HepG2 (cell line): Measurements from ENCODE around the gene FGFR4. TPM values are rescaled to one million over a fixed set of nuclear protein-coding genes. Genes with fewer than 3 reads are reported as not detected.

ENCODE experiments used
- ATAC-seq: fragments of 200-7000 bp; cut with Tn5 transposase; 3 replicates; pipeline ENCODE4 v1.9.1; 2020; ENCODE audit warnings: mild to moderate bottlenecking, moderate library complexity
- BruUV-seq: library from RNA; stranded (reverse); fragments of 400-500 nt; replicated peaks from 2 replicates; lab custom pipeline; 2021; lab: Mats Ljungman, UMichigan
- CTCF ChIA-PET: fragments of 300-600 bp; formaldehyde crosslinking; extraction: SDS; loops from one replicate; lab custom pipeline; 2021; ENCODE audit warnings: low total read pairs, inconsistent platforms, low intra/inter-chr PET ratio; lab: Yijun Ruan, JAX
- POLR2A ChIA-PET: fragments of 350-600 bp; sonication (Branson Sonifier 250); formaldehyde crosslinking; loops from one replicate; lab custom pipeline; 2020; ENCODE audit warnings: antibody characterized with exemption, inconsistent platforms; lab: Yijun Ruan, JAX
- DNase-seq: peaks from one replicate; pipeline ENCODE4 v3.0.0-alpha.2; 2015; ENCODE audit warnings: low spot score
- FAIRE-seq: peaks from 3 replicates; lab custom pipeline; 2011; peaks lifted over from hg19 to GRCh38; lab: Jason Lieb, UNC
- H2AFZ ChIP-seq: one replicate; pipeline ENCODE4 v1.6.1; 2011; ENCODE audit warnings: low read length, inconsistent platforms
- H3K27ac ChIP-seq: fragments of 300-600 bp; 3 replicates; pipeline ENCODE4 v1.8.0; 2011; ENCODE audit warnings: mixed run types, mild to moderate bottlenecking, mixed read lengths, low read length, inconsistent platforms; ENCODE audit not compliant: insufficient read depth; ENCODE audit errors: extremely low read length
- H3K27me3 ChIP-seq, 2 experiments: fragments of 200-600 bp in 1 of 2; 2 replicates in 1 of 2; 3 replicates in 1 of 2; pipeline versions ENCODE4 v1.6.0 to v1.8.0; 2011; ENCODE audit warnings: low read length in 2 of 2, mild to moderate bottlenecking in 2 of 2, moderate library complexity in 2 of 2, inconsistent platforms in 1 of 2; ENCODE audit not compliant: insufficient read depth in 2 of 2, control insufficient read depth in 1 of 2
- H3K36me3 ChIP-seq, 2 experiments: fragments of 200-600 bp in 1 of 2; replicated peaks in 1 of 2; 2 replicates in 1 of 2; 3 replicates in 1 of 2; pipeline versions ENCODE4 v1.5.1 to v1.8.0; 2011; ENCODE audit warnings: low read length in 2 of 2, inconsistent platforms in 1 of 2; ENCODE audit not compliant: insufficient read depth in 2 of 2, control insufficient read depth in 1 of 2
- H3K4me1 ChIP-seq: 2 replicates; pipeline ENCODE4 v1.5.1; 2012; ENCODE audit warnings: low read length, inconsistent platforms; ENCODE audit not compliant: insufficient read depth
- H3K4me2 ChIP-seq: 2 replicates; pipeline ENCODE4 v1.6.0; 2011; ENCODE audit warnings: low read depth, low read length, inconsistent platforms
- H3K4me3 ChIP-seq, 3 experiments: fragments of 200-600 bp in 1 of 3; sonication (generic), shearing (Covaris generic) in 1 of 3; replicated peaks in 1 of 3; 2 replicates each; pipeline ENCODE4 v1.5.1; 2011 to 2016; ENCODE audit warnings: low read length in 3 of 3, inconsistent platforms in 2 of 3, low read depth in 2 of 3, mild to moderate bottlenecking in 2 of 3, control low read depth in 1 of 3, mixed read lengths in 1 of 3; ENCODE audit not compliant: insufficient read depth in 1 of 3
- H3K79me2 ChIP-seq: one replicate; pipeline ENCODE4 v1.6.1; 2011; ENCODE audit warnings: low read length, inconsistent platforms; ENCODE audit not compliant: insufficient read depth
- H3K9ac ChIP-seq: 2 replicates; pipeline ENCODE4 v1.6.0; 2011; ENCODE audit warnings: mild to moderate bottlenecking, low read depth, low read length, inconsistent platforms; ENCODE audit not compliant: insufficient read depth
- H3K9me3 ChIP-seq: 2 replicates; pipeline ENCODE4 v1.5.1; 2012; ENCODE audit warnings: mild to moderate bottlenecking, low read length
- H4K20me1 ChIP-seq: 2 replicates; pipeline ENCODE4 v1.6.0; 2011; ENCODE audit warnings: inconsistent platforms, mild to moderate bottlenecking, low read length, moderate library complexity; ENCODE audit not compliant: insufficient read depth
- ATF7-NPFF ChIP-seq: sonication (generic); formaldehyde crosslinking; IDR thresholded peaks from 2 replicates; pipeline ENCODE4 v1.8.1; 2023; ENCODE audit warnings: mild to moderate bottlenecking, low read depth, missing genetic modification reagents, moderate library complexity
- BCL6 ChIP-seq: IDR thresholded peaks from 2 replicates; pipeline ENCODE4 v1.6.1; 2016; ENCODE audit warnings: missing genetic modification reagents, missing compliant biosample characterization
- FOXK2 ChIP-seq: fragments of 450-650 bp; IDR thresholded peaks from 2 replicates; pipeline ENCODE4 v1.6.1; 2016
- KAT2B ChIP-seq: fragments of 150-350 bp; IDR thresholded peaks from 2 replicates; pipeline ENCODE4 v1.6.1; 2014; ENCODE audit warnings: low read depth, low read length, borderline replicate concordance
- KAT7 ChIP-seq: IDR thresholded peaks from 2 replicates; pipeline ENCODE4 v1.6.1; 2018; ENCODE audit warnings: borderline replicate concordance, missing compliant biosample characterization
- KAT8 ChIP-seq: IDR thresholded peaks from 2 replicates; pipeline ENCODE4 v1.6.1; 2016; ENCODE audit warnings: missing genetic modification reagents, missing compliant biosample characterization
- MED1 ChIP-seq: sonication (generic); formaldehyde crosslinking; IDR thresholded peaks from 2 replicates; pipeline ENCODE4 v1.4.0; 2020; ENCODE audit warnings: missing genetic modification reagents
- NFE2L2 ChIP-seq: fragments of 150-350 bp; IDR thresholded peaks from 2 replicates; pipeline ENCODE4 v1.6.1; 2014; ENCODE audit warnings: low read length
- PRDM10 ChIP-seq: sonication (generic); formaldehyde crosslinking; IDR thresholded peaks from 2 replicates; pipeline ENCODE4 v1.4.0; 2020; ENCODE audit warnings: low read depth, missing genetic modification reagents
- RXRB ChIP-seq: IDR thresholded peaks from 2 replicates; pipeline ENCODE4 v1.6.1; 2016; ENCODE audit warnings: borderline replicate concordance, missing genetic modification reagents, missing compliant biosample characterization
- SMAD3 ChIP-seq: sonication (generic); formaldehyde crosslinking; IDR thresholded peaks from 2 replicates; pipeline ENCODE4 v1.4.0; 2020; ENCODE audit warnings: missing genetic modification reagents
- SP140L ChIP-seq: sonication (generic); formaldehyde crosslinking; IDR thresholded peaks from 2 replicates; pipeline ENCODE4 v1.4.0; 2020; ENCODE audit warnings: missing genetic modification reagents, borderline replicate concordance
- YEATS2 ChIP-seq: sonication (generic); formaldehyde crosslinking; IDR thresholded peaks from 2 replicates; pipeline ENCODE4 v1.4.0; 2020; ENCODE audit warnings: missing genetic modification reagents, borderline replicate concordance
- ZNF335 ChIP-seq: sonication (generic); formaldehyde crosslinking; IDR thresholded peaks from 2 replicates; pipeline ENCODE4 v1.4.0; 2020; ENCODE audit warnings: missing genetic modification reagents
- ZNF362 ChIP-seq: sonication (generic); formaldehyde crosslinking; IDR thresholded peaks from 2 replicates; pipeline ENCODE4 v1.4.0; 2020; ENCODE audit warnings: missing genetic modification reagents, mild to moderate bottlenecking, borderline replicate concordance
- ZNF503 ChIP-seq: sonication (generic); formaldehyde crosslinking; IDR thresholded peaks from 2 replicates; pipeline ENCODE4 v1.4.0; 2020; ENCODE audit warnings: missing genetic modification reagents
- WGBS: methylation state at CpG from one replicate; pipeline ENCODE4 v1.1.6; 2017; ENCODE audit warnings: low lambda C conversion rate; 5-methylcytosine and 5-hydroxymethylcytosine counted together
- in situ Hi-C: cut with HindIII; loops from 2 replicates; pipeline ENCODE4 v1.10.0; 2017; ENCODE audit warnings: low pct_unique_long_range_greater_than_20kb; ENCODE audit not compliant: extremely low pct_ligation_motif_present
- intact Hi-C: fragments of 100-400 bp; cut with micrococcal nuclease; formaldehyde crosslinking; loops from one replicate; pipeline ENCODE4 v1.10.0; 2022; ENCODE audit not compliant: unreplicated experiment
- polyA plus RNA-seq, 8 experiments: library from polyadenylated mRNA; depleted of rRNA in 3 of 8; stranded (reverse) in 7 of 8; unstranded in 1 of 8; fragments of >200 nt; fragmentation: Illumina TruSeq in 4 of 8; extraction: Trizol in 4 of 8; gene quantifications; 2 replicates each; pipeline versions ENCODE4 v1.2.1 to v1.2.3, GENCODE V29; 2011 to 2016; ENCODE audit warnings: low read depth in 4 of 8, missing spikeins in 1 of 8, mixed read lengths in 1 of 8; ENCODE audit not compliant: insufficient read depth in 1 of 8
- total RNA-seq, 5 experiments: library from RNA; depleted of rRNA; stranded (reverse); fragments of >200 nt; fragmentation: Illumina TruSeq; extraction: Trizol; gene quantifications; 2 replicates each; pipeline ENCODE4 v1.2.3, GENCODE V29; 2016; ENCODE audit warnings: low read depth in 1 of 5
- TF ChIP-seq, protein P1 (sequence below): IDR thresholded peaks from 2 replicates; pipeline ENCODE4 v1.6.1; 2016; ENCODE audit warnings: mild to moderate bottlenecking, missing biosample characterization, missing genetic modification reagents

Gene FGFR4
- total and polyA plus RNA-seq, 2 of the 13 experiments (the other 11 are each of a cell fraction or from before 2014, with no cell fraction given): 129 to 219 TPM

DNA sequence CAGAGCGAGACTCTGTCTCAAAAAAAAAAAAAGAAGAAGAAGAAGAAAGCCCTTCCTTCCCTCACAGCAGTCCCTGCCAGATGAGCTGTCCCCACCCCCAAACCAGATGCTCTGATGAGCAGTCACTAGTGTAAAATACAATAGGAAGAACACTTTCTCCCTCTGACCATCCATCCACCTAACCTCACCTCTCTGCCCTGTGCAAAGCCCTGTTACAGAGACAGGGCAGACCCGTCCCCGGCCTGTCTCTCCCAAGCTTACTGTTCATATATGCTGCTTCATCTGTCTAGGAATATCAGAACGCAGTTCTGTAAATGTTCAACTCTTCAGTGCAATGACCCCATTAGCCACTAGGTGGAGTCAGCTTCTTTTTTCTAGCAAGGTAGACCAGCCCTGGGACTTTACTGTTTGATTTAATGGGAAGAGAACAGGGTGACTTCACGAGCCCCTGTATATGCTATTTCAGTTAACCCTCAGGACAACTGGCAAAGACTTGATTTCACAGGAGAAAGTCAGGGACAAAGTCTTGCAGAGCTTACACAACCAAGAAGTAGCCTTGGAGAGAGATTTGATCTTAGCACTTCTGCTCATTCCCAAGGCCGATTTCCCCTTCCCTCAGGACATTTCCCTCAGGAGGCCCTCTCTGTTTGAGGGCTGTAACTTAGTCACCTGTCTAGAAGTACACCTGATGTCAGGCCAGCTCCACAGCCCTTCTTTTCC lies 14.9 kb upstream of the FGFR4 start:
- no peaks in the 10 kb centered on the region for H3K36me3 ChIP-seq
- FAIRE-seq: peak; percentile 94
- intact Hi-C loops: loop anchor here (1.0 kb wide), 1 partner anchor 40 kb away; no protein-coding TSS in a partner anchor
- TF ChIP-seq RXRB: peak; percentile 11; the same call in 1 of the 2 replicates
- 0 out of 2 replicates have a peak, but pooled peaks have one; percentile 15 for TF ChIP-seq PRDM10 (CRISPR knock-in tag)
- peak; percentile 36; the same call in 1 of the 2 replicates for TF ChIP-seq KAT8 (CRISPR knock-in tag)
- peak; percentile 33; the same call in 1 of the 2 replicates for TF ChIP-seq YEATS2 (CRISPR knock-in tag)
- TF ChIP-seq KAT2B: no peak
- TF ChIP-seq KAT7 (CRISPR knock-in tag): no peak
- no peak for TF ChIP-seq FOXK2
- no peak for TF ChIP-seq NFE2L2
- TF ChIP-seq ZNF503 (CRISPR knock-in tag): no peak
- no peak for TF ChIP-seq ATF7-NPFF (CRISPR knock-in tag)
- TF ChIP-seq SP140L (CRISPR knock-in tag): peak; percentile 55; the same call in 1 of the 2 replicates
- TF ChIP-seq SMAD3 (CRISPR knock-in tag): 0 out of 2 replicates have a peak, but pooled peaks have one; percentile 63
- TF ChIP-seq MED1: peak; percentile 43
- peak; percentile 61 for TF ChIP-seq BCL6
- no peak for TF ChIP-seq ZNF362 (CRISPR knock-in tag)
- TF ChIP-seq, protein P1, sequence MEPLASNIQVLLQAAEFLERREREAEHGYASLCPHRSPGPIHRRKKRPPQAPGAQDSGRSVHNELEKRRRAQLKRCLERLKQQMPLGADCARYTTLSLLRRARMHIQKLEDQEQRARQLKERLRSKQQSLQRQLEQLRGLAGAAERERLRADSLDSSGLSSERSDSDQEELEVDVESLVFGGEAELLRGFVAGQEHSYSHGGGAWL (CRISPR knock-in tag): no peak
- TF ChIP-seq ZNF335 (CRISPR knock-in tag): 0 out of 2 replicates have a peak, but pooled peaks have one; percentile 47

More for the DNA sequence above, 14.9 kb upstream of the FGFR4 start:
- CTCF ChIA-PET: interaction anchor here (2.1 to 2.4 kb wide), 2 partner anchors 37 to 41 kb away, joined by 12 to 54 read pairs; no protein-coding TSS in a partner anchor
- in situ Hi-C loops: loop anchor here (5.0 kb wide), 1 partner anchor 40 kb away; no protein-coding TSS in a partner anchor
- POLR2A ChIA-PET: interaction anchor here (0.9 to 13.3 kb wide), 6 partner anchors 15 to 43 kb away, joined by 3 to 119 read pairs (median 4); partner anchors contain the start of gene FGFR4
- Histone ChIP-seq H3K9me3 (no peaks in the 10 kb centered on the region), H3K4me1 (peaks cover 16% of the 10 kb centered on the region), H3K27me3 (no peaks in the 10 kb centered on the region), H3K4me2 (peak overlapping the region; percentile 37; the same call in 1 of the 2 replicates), H4K20me1 (no peaks in the 10 kb centered on the region), H3K9ac (no peak overlapping the region), H3K27ac (no peak overlapping the region), H3K79me2 (no peaks in the 10 kb centered on the region), H2AFZ (no peak overlapping the region), H3K4me3 (no peak overlapping the region)
- WGBS: 25% methylated on average over 6 of the region's 6 CpGs
- BruUV-seq: no TSS peak
- ATAC-seq: peak; percentile 91
- DNase-seq: peak; percentile 86
